Body of pancreas (tissue), 4 donors: ENCODE data around the gene GLRB. TPM values are rescaled to one million over a fixed set of nuclear protein-coding genes. Genes with fewer than 3 reads are reported as not detected.
A peak's percentile ranks its signal among the peaks of the same experiment; 100 is the strongest.

ENCODE experiments used
- ATAC-seq: fragments of 150-250 bp; one replicate; pipeline ENCODE4 v1.9.1; 2016
- DNase-seq, 4 donors: peaks; one replicate each; pipeline ENCODE4 v3.0.0-alpha.2; 2019
- H3K27ac ChIP-seq, 4 donors: fragments of 200-600 bp; sonication (generic); 1 replicate in 3 of 4; 2 replicates in 1 of 4; pipeline versions ENCODE4 v1.5.1 to v1.6.1; 2016 to 2019; ENCODE audit warnings: mild to moderate bottlenecking in 1 of 4, mixed read lengths in 1 of 4, moderate library complexity in 1 of 4
- H3K27me3 ChIP-seq, 2 donors: fragments of 200-600 bp; sonication (generic); one replicate each; pipeline ENCODE4 v1.6.0; 2016; ENCODE audit warnings: mild to moderate bottlenecking in 1 of 2
- H3K36me3 ChIP-seq, 2 donors: fragments of 200-600 bp; sonication (generic); replicated peaks in 1 of 2; 2 replicates each; pipeline ENCODE4 v1.5.1; 2016; ENCODE audit warnings: low read depth in 2 of 2; ENCODE audit not compliant: insufficient read depth in 1 of 2
- H3K4me1 ChIP-seq: fragments of 200-600 bp; sonication (generic); one replicate; pipeline ENCODE4 v1.6.0; 2016
- H3K4me3 ChIP-seq, 2 donors: fragments of 200-600 bp; sonication (generic); 1 replicate in 1 of 2; 2 replicates in 1 of 2; pipeline ENCODE4 v1.5.1; 2016 to 2019
- H3K9me3 ChIP-seq, 3 donors: fragments of 200-600 bp; sonication (generic); 1 replicate in 2 of 3; 2 replicates in 1 of 3; pipeline ENCODE4 v1.5.1; 2016
- POLR2A ChIP-seq, 3 donors: fragments of 450-650 bp; IDR thresholded peaks; one replicate each; pipeline ENCODE4 v1.6.1; 2016; ENCODE audit warnings: antibody characterized with exemption in 3 of 3, mild to moderate bottlenecking in 2 of 3
- WGBS, 2 donors: methylation state at CpG; one replicate each; pipeline ENCODE4 v1.1.5; 2017; 5-methylcytosine and 5-hydroxymethylcytosine counted together
- intact Hi-C: fragments of 100-400 bp; cut with DNase I; formaldehyde crosslinking; loops from one replicate; pipeline ENCODE4 v1.15.1; 2023
- total RNA-seq, 2 donors: library from RNA; depleted of rRNA; stranded (reverse); fragments of >200 nt; gene quantifications; one replicate each; pipeline ENCODE4 v1.1.0, GENCODE V29; 2016
- TF ChIP-seq, protein P1 (sequence below), 7 experiments: fragments of 450-650 bp in 4 of 7; fragments of 200-600 bp in 3 of 7; sonication (generic) in 3 of 7; IDR thresholded peaks; one replicate each; pipeline ENCODE4 v1.5.1; 2016 to 2019; ENCODE audit warnings: antibody characterized with exemption in 7 of 7

Gene GLRB
- total RNA-seq, 2 donors from 2014 or later = 3.0 to 7.0 TPM

DNA sequence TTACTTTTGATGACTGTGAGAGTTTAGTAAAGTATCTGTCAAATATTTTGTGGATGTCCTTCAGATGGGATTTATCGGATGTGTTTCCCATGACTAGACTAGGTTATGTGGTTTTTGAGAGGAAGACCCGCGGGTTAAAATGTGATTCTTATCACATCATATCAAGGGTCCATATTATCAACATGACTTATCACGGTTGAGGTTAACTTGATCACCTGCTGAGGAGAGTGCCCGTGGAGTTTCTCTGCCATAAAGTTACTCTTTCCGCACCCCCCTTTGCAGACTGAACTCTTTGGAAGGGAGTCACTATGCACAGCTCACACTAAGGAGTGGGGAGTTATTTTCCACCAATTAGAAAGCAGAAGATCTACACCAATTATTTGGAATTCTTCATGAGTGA lies 38.7 kb downstream of the GLRB start:
- TF ChIP-seq, protein P1, sequence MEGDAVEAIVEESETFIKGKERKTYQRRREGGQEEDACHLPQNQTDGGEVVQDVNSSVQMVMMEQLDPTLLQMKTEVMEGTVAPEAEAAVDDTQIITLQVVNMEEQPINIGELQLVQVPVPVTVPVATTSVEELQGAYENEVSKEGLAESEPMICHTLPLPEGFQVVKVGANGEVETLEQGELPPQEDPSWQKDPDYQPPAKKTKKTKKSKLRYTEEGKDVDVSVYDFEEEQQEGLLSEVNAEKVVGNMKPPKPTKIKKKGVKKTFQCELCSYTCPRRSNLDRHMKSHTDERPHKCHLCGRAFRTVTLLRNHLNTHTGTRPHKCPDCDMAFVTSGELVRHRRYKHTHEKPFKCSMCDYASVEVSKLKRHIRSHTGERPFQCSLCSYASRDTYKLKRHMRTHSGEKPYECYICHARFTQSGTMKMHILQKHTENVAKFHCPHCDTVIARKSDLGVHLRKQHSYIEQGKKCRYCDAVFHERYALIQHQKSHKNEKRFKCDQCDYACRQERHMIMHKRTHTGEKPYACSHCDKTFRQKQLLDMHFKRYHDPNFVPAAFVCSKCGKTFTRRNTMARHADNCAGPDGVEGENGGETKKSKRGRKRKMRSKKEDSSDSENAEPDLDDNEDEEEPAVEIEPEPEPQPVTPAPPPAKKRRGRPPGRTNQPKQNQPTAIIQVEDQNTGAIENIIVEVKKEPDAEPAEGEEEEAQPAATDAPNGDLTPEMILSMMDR (IDR thresholded peaks at IDR 0.05) = no peak
- TF ChIP-seq POLR2A (IDR thresholded peaks at IDR 0.05) = no peak

DNA sequence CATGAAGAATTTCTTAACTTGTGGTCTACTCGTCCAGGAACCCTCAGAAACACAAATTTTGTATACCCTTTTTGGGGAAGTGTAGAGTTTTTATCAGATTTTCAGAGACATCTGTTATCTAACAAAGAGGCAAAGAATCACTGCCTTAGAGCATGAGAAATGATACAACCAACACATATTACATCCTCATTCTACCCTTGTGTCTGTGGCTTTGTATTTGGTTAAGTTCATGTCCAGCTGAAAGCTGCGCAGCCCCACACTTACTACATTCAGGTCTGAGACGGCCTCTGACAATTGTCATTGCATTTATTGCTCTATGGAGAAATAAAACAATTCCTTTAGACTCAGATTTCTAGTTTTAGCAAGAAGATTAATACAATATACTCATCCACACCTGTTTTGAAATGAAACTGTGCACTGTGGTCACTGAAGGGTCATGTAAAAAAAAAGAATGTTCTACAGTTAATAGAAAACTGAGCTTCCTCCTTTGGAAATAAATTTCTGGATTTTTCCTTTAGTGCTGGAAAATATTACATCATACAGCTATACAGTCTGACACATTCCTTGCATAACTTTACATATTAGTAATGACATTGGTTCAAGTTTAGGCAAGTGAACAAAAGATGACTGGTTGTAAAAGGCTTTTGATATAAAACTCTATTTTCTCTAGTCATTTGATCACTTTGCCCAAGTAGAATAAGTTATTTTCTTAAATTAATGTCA lies 39.8 kb downstream of the GLRB start:
- WGBS, 2 donors = 80% methylated on average over 3 of the region's 3 CpGs
- Histone ChIP-seq H3K9me3 (no peaks in the 10 kb centered on the region), H3K4me3 (no peak overlapping the region), H3K36me3 (no peaks in the 10 kb centered on the region), H3K27me3 (no peaks in the 10 kb centered on the region), H3K27ac (peak overlapping the region in 2 of 4 donors; percentile 26 to 47), H3K4me1 (no peaks in the 10 kb centered on the region)
- ATAC-seq = peak; percentile 78
- no peak for DNase-seq
- TF ChIP-seq, protein P1 (IDR thresholded peaks at IDR 0.05) = no peak
- no peak for TF ChIP-seq POLR2A (IDR thresholded peaks at IDR 0.05)
- intact Hi-C loops = no loop called here

More for the DNA sequence above, 38.7 kb downstream of the GLRB start:
- 87% methylated on average over 6 of the region's 6 CpGs for WGBS, 2 donors
- Histone ChIP-seq H3K27ac (no peak overlapping the region), H3K27me3 (no peaks in the 10 kb centered on the region), H3K9me3 (no peaks in the 10 kb centered on the region), H3K4me1 (no peaks in the 10 kb centered on the region), H3K4me3 (no peak overlapping the region), H3K36me3 (no peaks in the 10 kb centered on the region)
- ATAC-seq (no peak), DNase-seq (no peak)
- intact Hi-C loops = no loop called here

DNA sequence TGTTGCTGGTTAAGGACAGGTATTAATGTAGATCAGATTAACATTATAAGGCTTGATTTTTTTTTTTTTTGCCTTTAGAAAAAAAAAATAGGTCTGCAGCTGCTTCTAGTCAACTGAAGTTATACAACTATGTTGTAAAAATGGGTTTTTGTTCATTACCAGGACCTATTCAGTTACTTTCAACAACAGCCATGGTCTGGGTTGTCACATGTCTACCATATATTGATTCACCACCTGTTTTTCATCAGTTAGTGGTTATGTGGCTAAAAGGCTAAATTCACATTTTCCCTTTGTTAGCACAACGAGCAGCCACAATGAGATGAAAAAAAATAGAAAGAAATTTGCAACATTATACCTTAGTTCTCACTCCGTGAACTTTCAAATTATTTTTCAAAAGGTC lies 45.5 kb downstream of the GLRB start:
- DNase-seq = no peak
- H3K9me3 ChIP-seq = no peaks in the 10 kb centered on the region
- H3K4me3 ChIP-seq = no peak overlapping the region
- TF ChIP-seq, protein P1 (IDR thresholded peaks at IDR 0.05) = no peak
- no peak for TF ChIP-seq POLR2A (IDR thresholded peaks at IDR 0.05)
- intact Hi-C loops = no loop called here
- 89 to 99% methylated on average over 2 of the region's 2 CpGs for WGBS, 2 donors
- no peaks in the 10 kb centered on the region for H3K36me3 ChIP-seq
- no peak overlapping the region for H3K27ac ChIP-seq
- no peak for ATAC-seq
- no peaks in the 10 kb centered on the region for H3K27me3 ChIP-seq
- H3K4me1 ChIP-seq = no peaks in the 10 kb centered on the region

DNA sequence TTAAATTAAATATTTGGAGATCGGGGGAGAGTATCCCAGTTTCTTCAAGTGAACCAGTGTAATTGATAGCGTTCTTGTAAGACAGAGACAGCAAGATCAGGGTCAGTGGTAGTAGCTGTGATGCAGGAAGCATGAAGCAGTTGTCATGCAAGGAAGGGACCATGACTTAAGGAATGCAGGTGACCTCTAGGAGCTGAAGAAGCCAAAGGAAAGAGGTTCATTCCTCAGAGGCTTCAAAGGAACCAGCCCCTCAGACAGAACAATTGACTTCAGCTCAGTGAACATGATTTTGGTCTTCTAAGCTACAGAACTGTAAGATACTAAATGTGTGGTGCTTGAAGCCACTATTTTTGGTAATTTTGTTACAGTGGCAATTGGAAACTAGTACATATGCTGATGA lies 51.6 kb downstream of the GLRB start:
- ATAC-seq (no peak), DNase-seq (no peak)
- intact Hi-C loops = no loop called here

More for the DNA sequence above, 51.6 kb downstream of the GLRB start:
- TF ChIP-seq, protein P1 (IDR thresholded peaks at IDR 0.05) = no peak
- no peak for TF ChIP-seq POLR2A (IDR thresholded peaks at IDR 0.05)
- Histone ChIP-seq H3K4me1 (no peaks in the 10 kb centered on the region), H3K27me3 (no peaks in the 10 kb centered on the region), H3K27ac (no peak overlapping the region), H3K36me3 (no peaks in the 10 kb centered on the region), H3K4me3 (no peak overlapping the region), H3K9me3 (no peaks in the 10 kb centered on the region)
- WGBS, 2 donors = 91 to 92% methylated on average over 2 of the region's 2 CpGs
